Measurements from ENCODE around the gene MMP2. TPM values are rescaled to one million over a fixed set of nuclear protein-coding genes. Genes with fewer than 3 reads are reported as not detected.

The MMP2 gene
- total RNA-seq, 1 donor from 2014 or later = 178 TPM

DNA sequence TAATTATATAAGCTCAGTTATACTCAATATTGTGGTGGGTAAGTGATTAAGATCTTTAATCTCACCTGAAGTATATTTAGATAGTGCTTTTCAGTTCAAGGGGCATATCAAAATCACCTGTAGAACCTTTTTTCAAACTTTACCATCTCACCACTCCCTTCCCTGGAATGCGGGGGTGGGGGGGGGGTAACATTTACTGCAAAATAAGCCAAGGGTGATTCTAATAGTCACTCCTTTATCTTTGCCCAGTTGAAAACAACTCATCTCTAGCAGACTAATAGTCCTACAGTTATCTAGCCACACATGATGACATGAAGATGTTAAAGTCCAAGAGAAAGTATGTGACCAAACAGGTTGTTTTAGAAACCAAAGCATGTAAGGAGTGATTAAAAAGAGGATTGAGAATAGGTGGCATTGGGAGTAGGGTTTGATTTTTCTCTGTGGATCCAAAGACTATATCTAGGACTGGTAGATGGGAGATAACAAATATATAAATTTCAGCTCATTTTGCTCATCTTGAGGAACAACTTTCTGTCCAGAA is 51.4 kb downstream of the MMP2 start:
- H3K9me3 ChIP-seq = no peaks in the 10 kb centered on the region
- no peak overlapping the region for H3K4me3 ChIP-seq
- no peaks in the 10 kb centered on the region for H3K27me3 ChIP-seq (ENCODE audit: low read depth)
- DNase-seq (no peak), ATAC-seq (no peak)
- H3K27ac ChIP-seq = no peak overlapping the region
- TF ChIP-seq, protein P1, sequence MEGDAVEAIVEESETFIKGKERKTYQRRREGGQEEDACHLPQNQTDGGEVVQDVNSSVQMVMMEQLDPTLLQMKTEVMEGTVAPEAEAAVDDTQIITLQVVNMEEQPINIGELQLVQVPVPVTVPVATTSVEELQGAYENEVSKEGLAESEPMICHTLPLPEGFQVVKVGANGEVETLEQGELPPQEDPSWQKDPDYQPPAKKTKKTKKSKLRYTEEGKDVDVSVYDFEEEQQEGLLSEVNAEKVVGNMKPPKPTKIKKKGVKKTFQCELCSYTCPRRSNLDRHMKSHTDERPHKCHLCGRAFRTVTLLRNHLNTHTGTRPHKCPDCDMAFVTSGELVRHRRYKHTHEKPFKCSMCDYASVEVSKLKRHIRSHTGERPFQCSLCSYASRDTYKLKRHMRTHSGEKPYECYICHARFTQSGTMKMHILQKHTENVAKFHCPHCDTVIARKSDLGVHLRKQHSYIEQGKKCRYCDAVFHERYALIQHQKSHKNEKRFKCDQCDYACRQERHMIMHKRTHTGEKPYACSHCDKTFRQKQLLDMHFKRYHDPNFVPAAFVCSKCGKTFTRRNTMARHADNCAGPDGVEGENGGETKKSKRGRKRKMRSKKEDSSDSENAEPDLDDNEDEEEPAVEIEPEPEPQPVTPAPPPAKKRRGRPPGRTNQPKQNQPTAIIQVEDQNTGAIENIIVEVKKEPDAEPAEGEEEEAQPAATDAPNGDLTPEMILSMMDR (IDR thresholded peaks at IDR 0.05) = no peak
- H3K4me1 ChIP-seq = no peaks in the 10 kb centered on the region
- peaks cover 21% of the 10 kb centered on the region for H3K36me3 ChIP-seq
- intact Hi-C loops (cut with DNase I) = no loop called here

DNA sequence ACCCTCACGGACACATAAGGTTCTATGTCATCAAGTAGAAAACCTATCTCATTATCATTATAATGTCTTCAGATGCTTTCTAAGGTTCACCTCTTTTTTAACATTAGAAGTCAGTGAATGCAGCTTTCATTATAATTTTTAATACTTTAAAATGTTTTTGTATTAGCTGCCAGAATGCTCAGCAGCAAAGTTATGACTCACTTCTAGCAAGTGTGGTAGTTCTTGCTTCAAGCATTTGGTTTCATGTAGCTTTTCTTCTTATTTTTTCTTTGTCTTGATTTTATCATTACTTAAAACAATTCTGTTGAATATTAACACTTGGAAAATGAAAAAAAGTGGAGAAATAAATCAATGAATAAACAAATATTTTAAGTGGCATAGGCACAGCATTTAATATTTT is 53.2 kb downstream of the MMP2 start:
- intact Hi-C loops (cut with DNase I) = no loop called here

DNA sequence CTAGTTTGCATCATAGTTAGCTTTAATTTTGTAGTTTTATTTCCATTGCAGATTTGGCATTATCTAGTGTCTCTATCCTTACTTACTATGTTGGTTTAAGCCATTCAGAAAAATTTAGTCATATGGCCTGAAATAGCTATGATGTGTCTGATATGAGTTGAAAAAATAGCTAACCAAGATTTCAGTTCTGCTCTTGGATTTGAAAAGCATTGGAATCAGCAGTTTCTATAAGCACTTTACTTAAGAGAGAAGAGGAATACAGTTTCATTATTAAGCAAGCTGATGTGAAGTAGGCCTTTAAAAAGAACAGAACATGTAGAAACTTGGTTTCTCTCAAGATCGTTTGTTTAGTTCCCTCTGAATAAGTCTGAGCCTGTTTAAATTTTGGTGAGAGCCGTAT is 55.8 kb downstream of the MMP2 start:
- intact Hi-C loops (cut with DNase I) = no loop called here
- no peak overlapping the region for H3K27ac ChIP-seq

More for the DNA sequence above, 53.2 kb downstream of the MMP2 start:
- ATAC-seq (no peak), DNase-seq (no peak)
- H3K27me3 ChIP-seq (ENCODE audit: low read depth) = no peaks in the 10 kb centered on the region
- H3K36me3 ChIP-seq = peaks cover 21% of the 10 kb centered on the region
- H3K9me3 ChIP-seq = no peaks in the 10 kb centered on the region
- no peak overlapping the region for H3K4me3 ChIP-seq
- no peak overlapping the region for H3K27ac ChIP-seq
- TF ChIP-seq, protein P1 (IDR thresholded peaks at IDR 0.05) = no peak
- no peaks in the 10 kb centered on the region for H3K4me1 ChIP-seq

DNA sequence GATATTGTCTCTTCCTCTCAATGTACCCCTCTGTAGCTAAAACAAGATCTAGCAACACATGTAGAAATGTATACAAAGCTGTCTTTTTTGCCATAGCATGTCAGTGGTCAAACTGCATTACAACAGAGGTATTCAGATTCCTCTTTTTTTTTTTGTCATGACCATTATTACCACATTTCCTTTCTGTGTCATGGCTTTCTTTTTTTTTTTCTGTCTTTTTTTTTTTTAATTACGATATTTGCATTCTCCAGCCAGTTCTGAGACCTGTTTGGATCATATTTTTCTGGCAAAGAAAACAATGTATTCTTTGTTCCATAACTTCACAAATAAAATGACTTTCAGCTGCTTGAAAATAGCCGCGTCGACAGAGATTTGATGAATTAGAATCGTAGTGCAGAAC is 60.1 kb downstream of the MMP2 start:
- no peaks in the 10 kb centered on the region for H3K4me1 ChIP-seq
- no peak overlapping the region for H3K4me3 ChIP-seq
- no peak overlapping the region for H3K27ac ChIP-seq
- TF ChIP-seq, protein P1 (IDR thresholded peaks at IDR 0.05) = no peak
- no peaks in the 10 kb centered on the region for H3K36me3 ChIP-seq
- intact Hi-C loops (cut with DNase I) = no loop called here
- ATAC-seq = no peak
- H3K27me3 ChIP-seq (ENCODE audit: low read depth) = no peaks in the 10 kb centered on the region
- H3K9me3 ChIP-seq = no peaks in the 10 kb centered on the region
- DNase-seq = no peak

More for the DNA sequence above, 55.8 kb downstream of the MMP2 start:
- no peaks in the 10 kb centered on the region for H3K9me3 ChIP-seq
- H3K4me1 ChIP-seq = no peaks in the 10 kb centered on the region
- peaks cover 9% of the 10 kb centered on the region for H3K36me3 ChIP-seq
- H3K4me3 ChIP-seq = no peak overlapping the region
- ATAC-seq (peak; percentile 41 to 50), DNase-seq (no peak)
- H3K27me3 ChIP-seq (ENCODE audit: low read depth) = no peaks in the 10 kb centered on the region
- TF ChIP-seq, protein P1 (IDR thresholded peaks at IDR 0.05) = no peak

DNA sequence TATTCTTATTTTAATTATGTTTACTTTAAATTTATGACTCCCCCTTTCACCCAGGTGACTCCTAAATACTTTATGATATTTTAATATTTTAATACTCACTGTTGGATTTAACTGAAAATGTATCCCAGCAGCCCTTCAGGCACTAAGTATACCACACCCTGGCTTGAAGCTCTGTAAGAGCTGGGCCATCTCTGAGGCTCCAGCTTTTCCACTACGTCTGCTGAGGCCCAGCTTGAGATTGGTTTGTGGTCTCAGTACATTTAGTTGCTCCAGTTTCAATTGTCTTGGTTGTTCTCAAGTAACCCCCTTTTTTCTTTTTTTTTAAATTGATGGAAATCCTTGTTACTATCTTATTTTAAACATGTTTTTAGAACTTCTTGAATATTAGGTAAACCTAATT is 60.5 kb downstream of the MMP2 start:
- ATAC-seq = no peak

More for the DNA sequence above, 60.5 kb downstream of the MMP2 start:
- TF ChIP-seq, protein P1 (IDR thresholded peaks at IDR 0.05) = no peak
- H3K27ac ChIP-seq = no peak overlapping the region
- H3K9me3 ChIP-seq = no peaks in the 10 kb centered on the region
- H3K27me3 ChIP-seq (ENCODE audit: low read depth) = no peaks in the 10 kb centered on the region
- DNase-seq = no peak
- H3K4me1 ChIP-seq = no peaks in the 10 kb centered on the region
- no peaks in the 10 kb centered on the region for H3K36me3 ChIP-seq
- no peak overlapping the region for H3K4me3 ChIP-seq
- intact Hi-C loops (cut with DNase I) = no loop called here
